ENCODE measurements around the gene NRM.

DNA sequence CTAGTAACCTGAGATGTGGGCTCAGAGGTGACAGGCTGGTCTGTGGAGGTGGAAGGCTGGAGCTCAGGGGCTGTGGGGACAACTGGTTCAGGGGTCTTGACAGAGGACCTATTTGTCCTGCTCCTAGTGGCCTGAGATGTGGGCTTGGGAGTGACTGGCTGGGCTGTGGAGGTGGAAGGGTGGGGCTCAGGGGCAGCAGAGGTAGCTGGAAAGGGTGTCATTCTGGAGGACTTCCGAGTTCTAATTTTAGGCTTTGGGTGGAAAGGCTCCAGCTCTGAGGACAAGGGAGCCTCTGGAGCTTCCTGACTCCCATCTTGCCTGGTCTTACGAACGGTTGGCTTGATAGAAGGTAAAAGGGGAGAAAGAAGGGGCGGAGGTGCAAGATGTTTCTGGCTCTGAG lies 14.8 kb upstream of the NRM start:
- TF ChIP-seq CTCF (IDR thresholded peaks at IDR 0.05; ENCODE audit: insufficient read depth, low read length, poor library complexity, severe bottlenecking) (no peak), EZH2phosphoT487 (conservative IDR thresholded peaks at IDR 0.05; ENCODE audit: low read length) (no peak)

Measured in SU-DHL-6 (cell line).